Measurements from ENCODE around the gene DDX39A. TPM values are rescaled to one million over a fixed set of nuclear protein-coding genes. Genes with fewer than 3 reads are reported as not detected.
A peak's percentile ranks its signal among the peaks of the same experiment; 100 is the strongest.

The DDX39A gene
- total and polyA plus RNA-seq, 2 of the 13 experiments (the other 11 are each of a cell fraction or from before 2014, with no cell fraction given) = 34.6 to 90.4 TPM

DNA sequence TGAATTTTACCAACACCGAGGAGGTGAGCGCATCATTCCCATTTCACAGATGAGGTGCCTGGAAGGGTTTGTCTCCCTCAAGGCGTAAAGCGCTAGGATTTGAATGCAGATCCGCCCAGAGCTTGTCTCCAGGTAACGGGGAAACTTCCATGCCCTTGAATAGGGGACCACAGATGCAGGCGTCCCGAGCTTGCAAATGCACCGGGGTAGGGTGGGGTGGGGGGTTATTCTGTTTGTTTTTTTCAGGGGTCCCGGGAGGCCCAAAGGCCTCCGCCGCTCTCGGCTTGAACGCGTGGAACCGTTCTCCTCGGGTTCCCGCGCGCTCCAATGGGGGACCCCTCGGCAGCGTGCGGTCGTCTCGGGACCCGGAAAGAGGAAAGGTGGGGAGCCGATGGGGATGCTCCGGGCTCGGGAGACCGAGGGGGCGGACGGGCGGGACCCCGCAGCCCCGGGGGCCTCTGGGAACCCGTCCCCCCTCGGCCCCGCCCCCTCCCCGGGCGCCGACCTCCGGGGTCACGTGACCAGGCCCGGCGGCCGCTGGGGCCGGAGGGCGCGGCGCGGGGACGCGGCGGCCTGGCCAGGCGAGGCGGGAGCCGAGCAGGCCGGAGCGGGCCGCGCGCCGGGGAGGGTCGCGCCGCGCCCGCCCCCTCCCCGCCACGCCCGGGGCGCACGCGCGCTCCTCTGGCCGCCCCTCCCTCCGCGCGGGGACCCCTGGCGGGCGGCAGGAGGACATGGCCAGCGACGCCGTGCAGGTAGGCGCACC lies 13.8 kb upstream of the DDX39A start, which contains the start of gene PKN1 (continued):
- TF ChIP-seq, protein P1, sequence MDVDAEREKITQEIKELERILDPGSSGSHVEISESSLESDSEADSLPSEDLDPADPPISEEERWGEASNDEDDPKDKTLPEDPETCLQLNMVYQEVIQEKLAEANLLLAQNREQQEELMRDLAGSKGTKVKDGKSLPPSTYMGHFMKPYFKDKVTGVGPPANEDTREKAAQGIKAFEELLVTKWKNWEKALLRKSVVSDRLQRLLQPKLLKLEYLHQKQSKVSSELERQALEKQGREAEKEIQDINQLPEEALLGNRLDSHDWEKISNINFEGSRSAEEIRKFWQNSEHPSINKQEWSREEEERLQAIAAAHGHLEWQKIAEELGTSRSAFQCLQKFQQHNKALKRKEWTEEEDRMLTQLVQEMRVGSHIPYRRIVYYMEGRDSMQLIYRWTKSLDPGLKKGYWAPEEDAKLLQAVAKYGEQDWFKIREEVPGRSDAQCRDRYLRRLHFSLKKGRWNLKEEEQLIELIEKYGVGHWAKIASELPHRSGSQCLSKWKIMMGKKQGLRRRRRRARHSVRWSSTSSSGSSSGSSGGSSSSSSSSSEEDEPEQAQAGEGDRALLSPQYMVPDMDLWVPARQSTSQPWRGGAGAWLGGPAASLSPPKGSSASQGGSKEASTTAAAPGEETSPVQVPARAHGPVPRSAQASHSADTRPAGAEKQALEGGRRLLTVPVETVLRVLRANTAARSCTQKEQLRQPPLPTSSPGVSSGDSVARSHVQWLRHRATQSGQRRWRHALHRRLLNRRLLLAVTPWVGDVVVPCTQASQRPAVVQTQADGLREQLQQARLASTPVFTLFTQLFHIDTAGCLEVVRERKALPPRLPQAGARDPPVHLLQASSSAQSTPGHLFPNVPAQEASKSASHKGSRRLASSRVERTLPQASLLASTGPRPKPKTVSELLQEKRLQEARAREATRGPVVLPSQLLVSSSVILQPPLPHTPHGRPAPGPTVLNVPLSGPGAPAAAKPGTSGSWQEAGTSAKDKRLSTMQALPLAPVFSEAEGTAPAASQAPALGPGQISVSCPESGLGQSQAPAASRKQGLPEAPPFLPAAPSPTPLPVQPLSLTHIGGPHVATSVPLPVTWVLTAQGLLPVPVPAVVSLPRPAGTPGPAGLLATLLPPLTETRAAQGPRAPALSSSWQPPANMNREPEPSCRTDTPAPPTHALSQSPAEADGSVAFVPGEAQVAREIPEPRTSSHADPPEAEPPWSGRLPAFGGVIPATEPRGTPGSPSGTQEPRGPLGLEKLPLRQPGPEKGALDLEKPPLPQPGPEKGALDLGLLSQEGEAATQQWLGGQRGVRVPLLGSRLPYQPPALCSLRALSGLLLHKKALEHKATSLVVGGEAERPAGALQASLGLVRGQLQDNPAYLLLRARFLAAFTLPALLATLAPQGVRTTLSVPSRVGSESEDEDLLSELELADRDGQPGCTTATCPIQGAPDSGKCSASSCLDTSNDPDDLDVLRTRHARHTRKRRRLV (CRISPR knock-in tag; IDR thresholded peaks at IDR 0.05) = no peak
- TF ChIP-seq TEAD2 (CRISPR knock-in tag; IDR thresholded peaks at IDR 0.05) = no peak
- no peak for TF ChIP-seq MIER3 (CRISPR knock-in tag; IDR thresholded peaks at IDR 0.05; ENCODE audit: borderline replicate concordance)
- TF ChIP-seq, protein P2, sequence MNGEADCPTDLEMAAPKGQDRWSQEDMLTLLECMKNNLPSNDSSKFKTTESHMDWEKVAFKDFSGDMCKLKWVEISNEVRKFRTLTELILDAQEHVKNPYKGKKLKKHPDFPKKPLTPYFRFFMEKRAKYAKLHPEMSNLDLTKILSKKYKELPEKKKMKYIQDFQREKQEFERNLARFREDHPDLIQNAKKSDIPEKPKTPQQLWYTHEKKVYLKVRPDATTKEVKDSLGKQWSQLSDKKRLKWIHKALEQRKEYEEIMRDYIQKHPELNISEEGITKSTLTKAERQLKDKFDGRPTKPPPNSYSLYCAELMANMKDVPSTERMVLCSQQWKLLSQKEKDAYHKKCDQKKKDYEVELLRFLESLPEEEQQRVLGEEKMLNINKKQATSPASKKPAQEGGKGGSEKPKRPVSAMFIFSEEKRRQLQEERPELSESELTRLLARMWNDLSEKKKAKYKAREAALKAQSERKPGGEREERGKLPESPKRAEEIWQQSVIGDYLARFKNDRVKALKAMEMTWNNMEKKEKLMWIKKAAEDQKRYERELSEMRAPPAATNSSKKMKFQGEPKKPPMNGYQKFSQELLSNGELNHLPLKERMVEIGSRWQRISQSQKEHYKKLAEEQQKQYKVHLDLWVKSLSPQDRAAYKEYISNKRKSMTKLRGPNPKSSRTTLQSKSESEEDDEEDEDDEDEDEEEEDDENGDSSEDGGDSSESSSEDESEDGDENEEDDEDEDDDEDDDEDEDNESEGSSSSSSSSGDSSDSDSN (CRISPR knock-in tag; IDR thresholded peaks at IDR 0.05) = no peak
- no peak for TF ChIP-seq ZNF720 (CRISPR knock-in tag; IDR thresholded peaks at IDR 0.05)
- TF ChIP-seq, protein P3, sequence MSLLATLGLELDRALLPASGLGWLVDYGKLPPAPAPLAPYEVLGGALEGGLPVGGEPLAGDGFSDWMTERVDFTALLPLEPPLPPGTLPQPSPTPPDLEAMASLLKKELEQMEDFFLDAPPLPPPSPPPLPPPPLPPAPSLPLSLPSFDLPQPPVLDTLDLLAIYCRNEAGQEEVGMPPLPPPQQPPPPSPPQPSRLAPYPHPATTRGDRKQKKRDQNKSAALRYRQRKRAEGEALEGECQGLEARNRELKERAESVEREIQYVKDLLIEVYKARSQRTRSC (CRISPR knock-in tag; IDR thresholded peaks at IDR 0.05; ENCODE audit: low read depth) = no peak
- no peak for TF ChIP-seq ZNF556 (CRISPR knock-in tag; IDR thresholded peaks at IDR 0.05; ENCODE audit: borderline replicate concordance)
- no peak for TF ChIP-seq CBX1 (IDR thresholded peaks at IDR 0.05; ENCODE audit: low read depth)
- TF ChIP-seq ZKSCAN8 (CRISPR knock-in tag; IDR thresholded peaks at IDR 0.05; ENCODE audit: borderline replicate concordance) = no peak
- no peak for TF ChIP-seq ZNF552 (CRISPR knock-in tag; IDR thresholded peaks at IDR 0.05; ENCODE audit: borderline replicate concordance)
- TF ChIP-seq ZNF431 (CRISPR knock-in tag; IDR thresholded peaks at IDR 0.05; ENCODE audit: borderline replicate concordance, low read depth) = no peak
- peak in 1 of 2 experiments; percentile 49; a peak in 2 of 4 replicates for TF ChIP-seq POLR2A (IDR thresholded peaks at IDR 0.05; ENCODE audit: insufficient read depth in 1 of 2, low read depth in 2 of 2, low read length in 2 of 2)
- no peak for TF ChIP-seq ZNF746 (CRISPR knock-in tag; IDR thresholded peaks at IDR 0.05)
- no peak for TF ChIP-seq ZNF235 (CRISPR knock-in tag; IDR thresholded peaks at IDR 0.05; ENCODE audit: borderline replicate concordance)
- TF ChIP-seq ZC3H13 (CRISPR knock-in tag; IDR thresholded peaks at IDR 0.05) = no peak
- TF ChIP-seq NFKBIZ (CRISPR knock-in tag; IDR thresholded peaks at IDR 0.05) = no peak
- TF ChIP-seq ETV5 (CRISPR knock-in tag; IDR thresholded peaks at IDR 0.05; ENCODE audit: borderline replicate concordance) = no peak
- no peak for TF ChIP-seq ZNF816 (CRISPR knock-in tag; IDR thresholded peaks at IDR 0.05; ENCODE audit: borderline replicate concordance)
- no peak for TF ChIP-seq ZSCAN21 (CRISPR knock-in tag; IDR thresholded peaks at IDR 0.05; ENCODE audit: borderline replicate concordance)
- TF ChIP-seq ZNF501 (CRISPR knock-in tag; IDR thresholded peaks at IDR 0.05) = no peak
